Esophagus muscularis mucosa (tissue), 3 donors: ENCODE measurements around the gene CDC42BPA.

Source experiments
- CTCF ChIP-seq, 3 experiments: fragments of 200-600 bp in 2 of 3; fragments of 450-650 bp in 1 of 3; sonication (generic) in 2 of 3; IDR thresholded peaks; one replicate each; pipeline ENCODE4 v1.5.1; 2017 to 2019; ENCODE audit warnings: antibody characterized with exemption in 3 of 3, mild to moderate bottlenecking in 2 of 3, moderate library complexity in 1 of 3
- POLR2A ChIP-seq: fragments of 450-650 bp; IDR thresholded peaks from one replicate; pipeline ENCODE4 v1.6.1; 2017; ENCODE audit warnings: antibody characterized with exemption, moderate library complexity, mild to moderate bottlenecking, low read depth
- POLR2AphosphoS5 ChIP-seq, 2 donors: sonication (generic); formaldehyde crosslinking; IDR thresholded peaks; one replicate each; pipeline ENCODE4 v1.6.1; 2017; ENCODE audit warnings: antibody characterized with exemption in 2 of 2

GRCh38 chr1:226956942-226957713 is 361.2 kb downstream of the CDC42BPA start:
- TF ChIP-seq CTCF (IDR thresholded peaks at IDR 0.05), result no peak
- no peak for TF ChIP-seq POLR2AphosphoS5 (IDR thresholded peaks at IDR 0.05)
- no peak for TF ChIP-seq POLR2A
